Sigmoid colon (tissue), 4 donors: Measurements from ENCODE around the gene OSMR.

Experiments
- CTCF ChIP-seq, 4 experiments: fragments of 450-650 bp in 3 of 4; fragments of 200-600 bp in 1 of 4; IDR thresholded peaks; one replicate each; pipeline ENCODE4 v1.5.1; 2016 to 2019; ENCODE audit warnings: antibody characterized with exemption in 4 of 4, mild to moderate bottlenecking in 3 of 4, moderate library complexity in 2 of 4
- EP300 ChIP-seq, 4 donors: sonication (generic); formaldehyde crosslinking; IDR thresholded peaks; one replicate each; pipeline ENCODE4 v1.6.1; 2017; ENCODE audit warnings: antibody characterized with exemption in 4 of 4
- POLR2A ChIP-seq, 2 donors: fragments of 450-650 bp; IDR thresholded peaks; one replicate each; pipeline ENCODE4 v1.6.1; 2016; ENCODE audit warnings: antibody characterized with exemption in 2 of 2, mild to moderate bottlenecking in 2 of 2, moderate library complexity in 2 of 2
- POLR2AphosphoS5 ChIP-seq, 4 donors: sonication (generic); formaldehyde crosslinking; IDR thresholded peaks; one replicate each; pipeline ENCODE4 v1.6.1; 2017; ENCODE audit warnings: antibody characterized with exemption in 4 of 4

GRCh38 chr5:38837932-38838331, 7.9 kb upstream of the OSMR start:
- TF ChIP-seq CTCF (IDR thresholded peaks at IDR 0.05) = no peak
- TF ChIP-seq POLR2A (IDR thresholded peaks at IDR 0.05) = no peak
- TF ChIP-seq POLR2AphosphoS5 (IDR thresholded peaks at IDR 0.05) = no peak
- no peak for TF ChIP-seq EP300 (IDR thresholded peaks at IDR 0.05)
